Smooth muscle cell (in vitro differentiated cells): ENCODE measurements around the gene CFAP99. TPM values are rescaled to one million over a fixed set of nuclear protein-coding genes. Genes with fewer than 3 reads are reported as not detected.

Experiments used
- DNase-seq: peaks from one replicate; lab custom pipeline; 2025; ENCODE audit not compliant: unreplicated experiment; lab: John Stamatoyannopoulos, UW
- H2AFZ ChIP-seq: fragments of 200-600 bp; sonication (generic); 2 replicates; pipeline ENCODE4 v1.6.0; 2016; ENCODE audit warnings: antibody characterized with exemption, low read depth, mild to moderate bottlenecking
- H3F3A ChIP-seq: fragments of 200-600 bp; sonication (generic); 2 replicates; pipeline ENCODE4 v1.6.0; 2017; ENCODE audit warnings: antibody characterized with exemption, low read depth
- H3K27ac ChIP-seq: fragments of 200-600 bp; sonication (generic); 2 replicates; pipeline ENCODE4 v1.5.1; 2016; ENCODE audit warnings: low read depth, mild to moderate bottlenecking
- H3K27me3 ChIP-seq: fragments of 200-600 bp; sonication (generic); 2 replicates; pipeline ENCODE4 v1.6.1; 2016; ENCODE audit warnings: low read depth, mild to moderate bottlenecking
- H3K36me3 ChIP-seq: fragments of 200-600 bp; sonication (generic); 2 replicates; pipeline ENCODE4 v1.5.1; 2016; ENCODE audit warnings: low read depth
- H3K4me1 ChIP-seq: fragments of 200-600 bp; sonication (generic); 2 replicates; pipeline ENCODE4 v1.5.1; 2016; ENCODE audit warnings: low read depth
- H3K4me2 ChIP-seq: fragments of 200-600 bp; sonication (generic); 2 replicates; pipeline ENCODE4 v1.6.0; 2016; ENCODE audit warnings: mild to moderate bottlenecking
- H3K4me3 ChIP-seq: fragments of 200-600 bp; sonication (generic); 2 replicates; pipeline ENCODE4 v1.5.1; 2016; ENCODE audit warnings: mild to moderate bottlenecking
- H3K79me2 ChIP-seq: fragments of 200-600 bp; sonication (generic); 2 replicates; pipeline ENCODE4 v1.6.0; 2016; ENCODE audit warnings: low read depth, mild to moderate bottlenecking
- H3K9ac ChIP-seq: fragments of 200-600 bp; sonication (generic); 2 replicates; pipeline ENCODE4 v1.6.0; 2016; ENCODE audit warnings: low read depth
- H3K9me3 ChIP-seq: fragments of 200-600 bp; sonication (generic); replicated peaks from 2 replicates; pipeline ENCODE4 v1.5.1; 2016; ENCODE audit warnings: low read depth
- H4K20me1 ChIP-seq: fragments of 200-600 bp; sonication (generic); 2 replicates; pipeline ENCODE4 v1.6.0; 2016; ENCODE audit warnings: low read depth
- WGBS: methylation state at CpG from one replicate; pipeline ENCODE4 v1.1.7; 2016; ENCODE audit warnings: low lambda C conversion rate; 5-methylcytosine and 5-hydroxymethylcytosine counted together
- polyA plus RNA-seq: library from polyadenylated mRNA; unstranded; fragments of >200 nt; fragmentation: Nextera tagmentation; extraction: Ambion mirVana; gene quantifications from 2 replicates; pipeline ENCODE4 v1.2.1, GENCODE V29; 2016
- total RNA-seq: library from RNA; depleted of rRNA; stranded (reverse); fragments of >200 nt; gene quantifications from 2 replicates; pipeline ENCODE4 v1.2.3, GENCODE V29; 2014
- TF ChIP-seq, protein P1 (sequence below): fragments of 200-600 bp; sonication (generic); IDR thresholded peaks from 2 replicates; pipeline ENCODE4 v1.5.1; 2017; ENCODE audit warnings: borderline replicate concordance, mild to moderate bottlenecking, antibody characterized with exemption; ENCODE audit not compliant: insufficient read depth, poor library complexity, severe bottlenecking

CFAP99 gene
- total and polyA plus RNA-seq, 2 experiments from 2014 or later, result not detected

DNA sequence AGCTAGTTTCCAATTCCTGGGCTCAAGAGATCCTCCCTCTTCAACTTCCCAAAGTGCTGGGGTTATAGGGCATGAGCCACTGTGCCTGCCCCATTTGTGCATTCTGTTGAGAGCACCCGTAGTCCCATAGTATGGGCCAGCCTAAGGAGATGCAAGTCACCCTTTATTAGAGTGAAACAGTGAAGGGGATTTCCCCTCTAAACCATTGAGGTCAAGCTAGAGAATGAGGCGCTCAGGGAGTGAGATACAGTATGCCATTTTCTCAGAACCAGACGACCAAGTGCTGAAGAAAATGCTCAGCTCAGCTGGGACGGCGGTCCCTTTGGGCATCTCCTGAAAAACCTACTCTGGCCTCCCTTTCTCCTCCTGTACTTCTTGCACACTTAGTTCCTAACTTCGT, 68.9 kb downstream of the CFAP99 start:
- H2AFZ ChIP-seq, result no peak overlapping the region
- no peaks in the 10 kb centered on the region for H3K27me3 ChIP-seq
- no peaks in the 10 kb centered on the region for H3K36me3 ChIP-seq
- H3K4me3 ChIP-seq, result no peak overlapping the region
- H4K20me1 ChIP-seq, result peaks cover 100% of the 10 kb centered on the region
- H3K9ac ChIP-seq, result no peak overlapping the region
- TF ChIP-seq, protein P1, sequence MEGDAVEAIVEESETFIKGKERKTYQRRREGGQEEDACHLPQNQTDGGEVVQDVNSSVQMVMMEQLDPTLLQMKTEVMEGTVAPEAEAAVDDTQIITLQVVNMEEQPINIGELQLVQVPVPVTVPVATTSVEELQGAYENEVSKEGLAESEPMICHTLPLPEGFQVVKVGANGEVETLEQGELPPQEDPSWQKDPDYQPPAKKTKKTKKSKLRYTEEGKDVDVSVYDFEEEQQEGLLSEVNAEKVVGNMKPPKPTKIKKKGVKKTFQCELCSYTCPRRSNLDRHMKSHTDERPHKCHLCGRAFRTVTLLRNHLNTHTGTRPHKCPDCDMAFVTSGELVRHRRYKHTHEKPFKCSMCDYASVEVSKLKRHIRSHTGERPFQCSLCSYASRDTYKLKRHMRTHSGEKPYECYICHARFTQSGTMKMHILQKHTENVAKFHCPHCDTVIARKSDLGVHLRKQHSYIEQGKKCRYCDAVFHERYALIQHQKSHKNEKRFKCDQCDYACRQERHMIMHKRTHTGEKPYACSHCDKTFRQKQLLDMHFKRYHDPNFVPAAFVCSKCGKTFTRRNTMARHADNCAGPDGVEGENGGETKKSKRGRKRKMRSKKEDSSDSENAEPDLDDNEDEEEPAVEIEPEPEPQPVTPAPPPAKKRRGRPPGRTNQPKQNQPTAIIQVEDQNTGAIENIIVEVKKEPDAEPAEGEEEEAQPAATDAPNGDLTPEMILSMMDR, result no peak
- H3K79me2 ChIP-seq, result peaks cover 99% of the 10 kb centered on the region
- no peaks in the 10 kb centered on the region for H3F3A ChIP-seq
- H3K27ac ChIP-seq, result no peak overlapping the region
- H3K4me1 ChIP-seq, result peaks cover 13% of the 10 kb centered on the region
- H3K4me2 ChIP-seq, result no peak overlapping the region
- H3K9me3 ChIP-seq, result no peaks in the 10 kb centered on the region
- no peak for DNase-seq
- WGBS, result 89% methylated on average over 6 of the region's 6 CpGs

DNA sequence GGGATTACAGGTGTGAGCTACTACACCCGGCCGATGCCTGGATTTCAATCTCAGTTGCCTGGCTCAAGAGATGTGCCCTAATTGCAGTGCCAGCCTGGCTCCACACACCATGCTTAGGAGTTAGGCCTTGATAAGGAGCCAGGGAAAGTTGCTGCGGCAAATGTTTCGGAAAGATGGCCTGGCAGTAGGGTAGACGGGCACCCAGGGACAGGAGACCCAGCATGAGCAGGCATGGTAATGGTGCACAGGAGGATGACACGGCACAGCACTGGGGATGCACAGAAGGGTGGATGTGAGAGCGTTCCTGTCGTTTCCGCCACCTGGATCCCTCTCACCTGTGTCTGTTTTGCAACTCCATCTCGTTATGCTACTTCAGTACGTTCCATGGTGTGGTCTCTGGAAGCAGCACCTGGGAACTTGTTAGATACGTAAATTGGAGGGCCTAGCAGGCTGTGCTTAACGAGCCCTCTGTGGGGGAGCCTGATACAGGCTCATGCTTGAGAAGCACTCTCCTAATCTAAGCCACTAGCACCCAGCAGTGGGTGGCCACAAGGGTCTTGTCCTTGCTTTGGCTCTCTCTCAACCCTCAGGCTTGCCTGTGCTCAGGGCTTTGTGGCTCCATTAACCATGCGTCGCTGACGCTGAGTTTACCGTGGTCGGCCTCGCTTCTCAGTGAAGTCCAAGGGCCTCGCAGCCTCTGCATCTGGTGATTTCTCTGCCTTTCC, 70.5 kb downstream of the CFAP99 start:
- Histone ChIP-seq H3K79me2 (peaks cover 97% of the 10 kb centered on the region), H4K20me1 (peaks cover 100% of the 10 kb centered on the region), H3K27ac (peak overlapping the region; percentile 8), H3K9ac (no peak overlapping the region), H2AFZ (no peak overlapping the region), H3K4me2 (no peak overlapping the region), H3K9me3 (no peaks in the 10 kb centered on the region), H3K4me1 (peaks cover 12% of the 10 kb centered on the region), H3F3A (no peaks in the 10 kb centered on the region), H3K36me3 (no peaks in the 10 kb centered on the region), H3K27me3 (no peaks in the 10 kb centered on the region), H3K4me3 (no peak overlapping the region)
- DNase-seq, result no peak
- TF ChIP-seq, protein P1, result no peak
- 91% methylated on average over 20 of the region's 20 CpGs for WGBS

DNA sequence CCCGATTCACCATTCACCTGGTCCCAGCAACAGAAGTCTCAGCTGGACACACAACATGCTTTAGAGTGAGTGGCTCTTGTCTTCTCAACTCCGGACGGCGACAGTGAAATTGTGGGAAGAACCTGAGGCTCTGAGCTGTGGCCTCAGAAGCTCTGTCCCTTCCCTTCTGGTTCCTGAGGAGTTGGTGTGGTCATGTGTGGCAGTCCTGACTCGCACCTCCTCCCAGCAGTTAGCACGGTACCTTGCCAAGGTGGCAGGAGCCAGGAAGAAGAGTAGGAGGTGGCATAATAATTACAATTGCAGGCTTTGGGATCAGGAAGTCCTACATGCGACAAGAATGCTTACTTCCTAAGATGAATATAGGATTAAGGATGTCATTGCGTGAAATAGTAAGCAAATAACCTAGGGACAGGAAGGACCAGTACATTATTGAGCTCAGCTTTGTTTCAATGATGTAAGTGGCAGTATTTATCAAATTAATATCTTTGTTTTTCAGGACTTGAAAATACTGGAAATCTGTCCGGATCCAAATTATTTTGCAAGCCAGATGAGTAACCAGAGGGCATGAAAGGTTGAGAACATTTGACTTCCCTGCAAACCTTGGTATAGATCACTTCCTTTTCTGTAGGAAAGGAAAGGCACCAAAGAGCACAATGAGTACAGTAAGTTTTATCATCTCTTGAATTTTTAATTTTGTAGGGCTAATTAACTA, 71.2 kb downstream of the CFAP99 start:
- no peak overlapping the region for H3K4me3 ChIP-seq
- H3K9me3 ChIP-seq, result no peaks in the 10 kb centered on the region
- H3K27me3 ChIP-seq, result no peaks in the 10 kb centered on the region
- H3K36me3 ChIP-seq, result no peaks in the 10 kb centered on the region
- peak overlapping the region; percentile 8 for H3K27ac ChIP-seq
- peaks cover 100% of the 10 kb centered on the region for H4K20me1 ChIP-seq
- H2AFZ ChIP-seq, result no peak overlapping the region
- H3K79me2 ChIP-seq, result peaks cover 89% of the 10 kb centered on the region
- DNase-seq, result no peak
- H3F3A ChIP-seq, result no peaks in the 10 kb centered on the region
- H3K4me2 ChIP-seq, result no peak overlapping the region
- 94% methylated on average over 9 of the region's 9 CpGs for WGBS
- H3K4me1 ChIP-seq, result peaks cover 4% of the 10 kb centered on the region
- TF ChIP-seq, protein P1, result no peak
- H3K9ac ChIP-seq, result no peak overlapping the region
